Naive thymus-derived CD4-positive, alpha-beta T cell (primary cell): ENCODE measurements around the gene ETFB. TPM values are rescaled to one million over a fixed set of nuclear protein-coding genes. Genes with fewer than 3 reads are reported as not detected.

Experiments
- ATAC-seq: fragments of 150-1000 bp; cut with Tn5 transposase; 2 replicates; pipeline ENCODE4 v1.10.0; 2021; ENCODE audit warnings: mild to moderate bottlenecking, moderate library complexity
- CTCF ChIA-PET: fragments of 350-600 bp; sonication (Branson Sonifier 250); formaldehyde crosslinking; loops from one replicate; lab custom pipeline; 2021; ENCODE audit warnings: antibody characterized with exemption; lab: Charles Lee
- POLR2A ChIA-PET: fragments of 350-600 bp; sonication (Branson Sonifier 250); formaldehyde crosslinking; loops from one replicate; lab custom pipeline; 2021; ENCODE audit warnings: antibody characterized with exemption, inconsistent platforms; lab: Charles Lee
- DNase-seq, 9 donors: peaks; one replicate each; pipeline versions ENCODE4 v3.0.0 to v3.0.0-alpha.2; 2020 to 2022; ENCODE audit warnings: mixed read lengths in 1 of 9
- H3K27ac ChIP-seq: one replicate; pipeline ENCODE4 v1.7.0; 2013; ENCODE audit warnings: mild to moderate bottlenecking, low read depth, low read length, moderate library complexity
- H3K27me3 ChIP-seq, 2 donors: one replicate each; pipeline ENCODE4 v1.7.0; 2013; ENCODE audit warnings: low read length in 2 of 2, mild to moderate bottlenecking in 2 of 2, moderate library complexity in 2 of 2; ENCODE audit not compliant: control insufficient read depth in 2 of 2, insufficient read depth in 2 of 2
- H3K36me3 ChIP-seq, 3 experiments: 1 replicate in 2 of 3; 2 replicates in 1 of 3; pipeline ENCODE4 v1.7.0; 2013; ENCODE audit warnings: low read length in 3 of 3, mild to moderate bottlenecking in 3 of 3, moderate library complexity in 1 of 3; ENCODE audit not compliant: insufficient read depth in 3 of 3, control insufficient read depth in 2 of 3
- H3K4me1 ChIP-seq, 2 donors: one replicate each; pipeline ENCODE4 v1.7.0; 2013; ENCODE audit warnings: low read length in 2 of 2, mild to moderate bottlenecking in 2 of 2, moderate library complexity in 1 of 2; ENCODE audit not compliant: control insufficient read depth in 2 of 2, insufficient read depth in 2 of 2
- H3K4me3 ChIP-seq: 2 replicates; pipeline ENCODE4 v1.7.0; 2013; ENCODE audit warnings: mild to moderate bottlenecking, low read length
- H3K9me3 ChIP-seq, 3 experiments: 1 replicate in 2 of 3; 2 replicates in 1 of 3; pipeline ENCODE4 v1.7.0; 2013; ENCODE audit warnings: low read length in 3 of 3; ENCODE audit not compliant: control insufficient read depth in 2 of 3
- H3K27ac Mint-ChIP-seq, 9 donors: one replicate each; pipeline ENCODE4 v1.8.0; 2020 to 2022; ENCODE audit warnings: mixed read lengths in 9 of 9, mild to moderate bottlenecking in 8 of 9, moderate library complexity in 5 of 9, inconsistent platforms in 2 of 9
- H3K27me3 Mint-ChIP-seq, 5 donors: one replicate each; pipeline ENCODE4 v1.8.0; 2021 to 2022; ENCODE audit warnings: mixed read lengths in 5 of 5, mild to moderate bottlenecking in 1 of 5
- H3K36me3 Mint-ChIP-seq, 5 donors: one replicate each; pipeline ENCODE4 v1.8.0; 2020 to 2022; ENCODE audit warnings: mixed read lengths in 5 of 5, mild to moderate bottlenecking in 3 of 5, inconsistent platforms in 1 of 5
- H3K4me1 Mint-ChIP-seq, 7 donors: one replicate each; pipeline ENCODE4 v1.8.0; 2020 to 2022; ENCODE audit warnings: mixed read lengths in 7 of 7, mild to moderate bottlenecking in 3 of 7, inconsistent platforms in 1 of 7
- H3K4me3 Mint-ChIP-seq, 10 donors: one replicate each; pipeline ENCODE4 v1.8.0; 2020 to 2022; ENCODE audit warnings: mild to moderate bottlenecking in 10 of 10, mixed read lengths in 10 of 10, moderate library complexity in 6 of 10, inconsistent platforms in 2 of 10
- H3K9me3 Mint-ChIP-seq, 11 donors: one replicate each; pipeline ENCODE4 v1.8.0; 2020 to 2022; ENCODE audit warnings: mixed read lengths in 11 of 11, mild to moderate bottlenecking in 4 of 11, inconsistent platforms in 1 of 11, moderate library complexity in 1 of 11
- intact Hi-C, 2 donors: fragments of 100-400 bp; cut with micrococcal nuclease; formaldehyde crosslinking; loops; one replicate each; pipeline ENCODE4 v1.15.1; 2023
- polyA plus RNA-seq, 2 donors: library from polyadenylated mRNA; unstranded; fragments of 300-500 nt; fragmentation: Illumina TruSeq; gene quantifications; one replicate each; pipeline ENCODE4 v1.2.3, GENCODE V29; 2021
- total RNA-seq, 6 experiments: library from RNA in 5 of 6; stranded (reverse) in 5 of 6; gene quantifications; 1 replicate in 5 of 6; 2 replicates in 1 of 6; pipeline ENCODE4 v1.2.3 and lab custom pipeline; 2021 to 2026

The ETFB gene
- total and polyA plus RNA-seq, 7 experiments from 2014 or later, result 31.8 to 90.3 (median 51.0) TPM

- Mint-ChIP-seq H3K27me3 (peaks cover 6 to 59% (median 41%) of the 10 kb centered on the region in 5 donors), H3K27ac (no peak overlapping the region), H3K4me1 (peaks cover 0 to 2% (median 0%) of the 10 kb centered on the region in 7 donors), H3K9me3 (peaks cover 0 to 12% (median 7%) of the 10 kb centered on the region in 11 donors), H3K4me3 (no peak overlapping the region), H3K36me3 (peaks cover 0 to 9% (median 4%) of the 10 kb centered on the region in 5 donors)
- Histone ChIP-seq H3K9me3 (no peaks in the 10 kb centered on the region), H3K27me3 (no peaks in the 10 kb centered on the region), H3K4me1 (no peaks in the 10 kb centered on the region), H3K27ac (no peak overlapping the region), H3K36me3 (no peaks in the 10 kb centered on the region), H3K4me3 (no peak overlapping the region)
- intact Hi-C loops, result no loop called here
- ATAC-seq (no peak), DNase-seq (no peak)
- ChIA-PET POLR2A (no interaction called here), CTCF (no interaction called here)
Measured at GRCh38 chr19:51318687-51319648, 47.2 kb downstream of the ETFB start.

DNA sequence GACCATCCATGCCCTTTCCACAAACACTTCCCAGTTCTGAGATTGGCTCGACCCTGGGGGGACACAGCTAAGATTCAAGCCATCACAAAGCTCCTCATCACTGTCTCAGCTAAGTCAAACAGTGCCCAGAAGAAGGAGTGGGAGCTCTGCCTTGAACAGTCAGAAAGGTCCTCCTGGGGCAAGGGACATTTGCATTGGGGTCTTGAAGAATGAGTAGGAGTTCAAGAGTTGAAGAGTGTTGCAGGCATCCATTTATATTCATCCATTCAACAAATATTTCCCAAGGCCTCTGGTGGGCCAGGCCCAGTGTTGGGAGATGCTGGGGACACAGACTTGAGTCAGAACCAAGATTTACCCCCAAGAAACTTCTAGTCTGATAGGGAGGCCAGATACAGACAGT, 48.2 kb downstream of the ETFB start:
- ChIA-PET POLR2A (no interaction called here), CTCF (no interaction called here)
- Mint-ChIP-seq H3K4me1 (peaks cover 0 to 6% (median 6%) of the 10 kb centered on the region in 7 donors), H3K27me3 (peaks cover 12 to 59% (median 42%) of the 10 kb centered on the region in 5 donors), H3K9me3 (peaks cover 0 to 13% (median 8%) of the 10 kb centered on the region in 11 donors), H3K36me3 (peaks cover 0 to 9% (median 7%) of the 10 kb centered on the region in 5 donors), H3K4me3 (no peak overlapping the region), H3K27ac (no peak overlapping the region)
- Histone ChIP-seq H3K36me3 (no peaks in the 10 kb centered on the region), H3K4me3 (no peak overlapping the region), H3K27me3 (no peaks in the 10 kb centered on the region), H3K9me3 (no peaks in the 10 kb centered on the region), H3K27ac (no peak overlapping the region), H3K4me1 (no peaks in the 10 kb centered on the region)
- ATAC-seq (no peak), DNase-seq (no peak)
- intact Hi-C loops, result no loop called here

DNA sequence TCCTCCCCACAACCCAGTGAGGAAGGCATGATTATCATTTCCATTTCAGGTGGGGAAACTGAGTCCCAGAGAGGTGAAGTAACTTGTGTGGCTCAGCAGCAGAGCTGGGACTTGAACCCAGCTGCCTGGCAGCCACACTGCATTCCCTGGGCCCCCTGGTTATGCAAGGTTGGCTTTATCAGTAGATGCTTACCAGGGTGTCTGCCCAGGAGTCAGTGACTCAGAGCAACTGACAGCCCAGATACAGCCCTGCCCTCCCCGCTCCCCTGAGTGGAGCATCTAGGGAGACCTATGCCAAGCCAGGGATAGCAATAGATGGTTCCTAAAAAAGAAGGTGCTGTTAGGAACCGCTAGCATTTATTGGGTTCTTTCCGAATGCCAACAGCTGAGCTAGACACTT, 48.8 kb downstream of the ETFB start:
- Mint-ChIP-seq H3K4me3 (no peak overlapping the region), H3K27me3 (peaks cover 16 to 58% (median 39%) of the 10 kb centered on the region in 5 donors), H3K9me3 (peaks cover 0 to 12% (median 8%) of the 10 kb centered on the region in 11 donors), H3K36me3 (peaks cover 0 to 9% (median 7%) of the 10 kb centered on the region in 5 donors), H3K27ac (no peak overlapping the region), H3K4me1 (peaks cover 0 to 8% (median 6%) of the 10 kb centered on the region in 7 donors)
- H3K9me3 ChIP-seq, result no peaks in the 10 kb centered on the region
- no peak overlapping the region for H3K4me3 ChIP-seq
- no peaks in the 10 kb centered on the region for H3K36me3 ChIP-seq
- intact Hi-C loops, result no loop called here
- DNase-seq (no peak), ATAC-seq (no peak)
- H3K27me3 ChIP-seq, result no peaks in the 10 kb centered on the region
- H3K4me1 ChIP-seq, result no peaks in the 10 kb centered on the region
- POLR2A ChIA-PET, result no interaction called here
- CTCF ChIA-PET, result no interaction called here
- no peak overlapping the region for H3K27ac ChIP-seq

GRCh38 chr19:51316688-51317087, 49.5 kb downstream of the ETFB start:
- H3K27me3 Mint-ChIP-seq, result peaks cover 19 to 61% (median 37%) of the 10 kb centered on the region in 5 donors
- intact Hi-C loops, result no loop called here
- ATAC-seq (no peak), DNase-seq (no peak)
- Histone ChIP-seq H3K27me3 (no peaks in the 10 kb centered on the region), H3K4me3 (no peak overlapping the region), H3K4me1 (no peaks in the 10 kb centered on the region), H3K27ac (no peak overlapping the region), H3K36me3 (no peaks in the 10 kb centered on the region), H3K9me3 (no peaks in the 10 kb centered on the region)
- peaks cover 0 to 8% (median 6%) of the 10 kb centered on the region in 7 donors for H3K4me1 Mint-ChIP-seq
- H3K9me3 Mint-ChIP-seq, result peaks cover 0 to 12% (median 8%) of the 10 kb centered on the region in 11 donors
- peaks cover 0 to 9% (median 7%) of the 10 kb centered on the region in 5 donors for H3K36me3 Mint-ChIP-seq
- ChIA-PET POLR2A (no interaction called here), CTCF (no interaction called here)
- H3K4me3 Mint-ChIP-seq, result no peak overlapping the region
- H3K27ac Mint-ChIP-seq, result no peak overlapping the region

GRCh38 chr19:51311351-51312257, 54.6 kb downstream of the ETFB start, which contains the start of gene IGLON5:
IGLON5 (plus strand) TSS chr19:51311644; CDS start chr19:51311848, 204 bp downstream.
- peaks cover 0 to 16% (median 8%) of the 10 kb centered on the region in 7 donors for H3K4me1 Mint-ChIP-seq
- peaks cover 0 to 21% (median 14%) of the 10 kb centered on the region in 5 donors for H3K36me3 Mint-ChIP-seq
- ATAC-seq (no peak), DNase-seq (no peak)
- H3K27ac ChIP-seq, result no peak within 1 kb of the TSS
- peaks cover 0 to 7% of the 10 kb centered on the region in 2 donors for H3K27me3 ChIP-seq
- peaks cover 32 to 70% (median 68%) of the 10 kb centered on the region in 5 donors for H3K27me3 Mint-ChIP-seq
- no peaks in the 10 kb centered on the region for H3K36me3 ChIP-seq
- CTCF ChIA-PET, result no interaction called here
- POLR2A ChIA-PET, result no interaction called here
- intact Hi-C loops, result no loop called here
- H3K4me1 ChIP-seq, result no peaks in the 10 kb centered on the region
- H3K4me3 ChIP-seq, result no peak within 1 kb of the TSS
- peaks cover 2 to 36% (median 24%) of the 10 kb centered on the region in 11 donors for H3K9me3 Mint-ChIP-seq
- peaks cover 0 to 14% (median 0%) of the 10 kb centered on the region in 3 experiments for H3K9me3 ChIP-seq
- H3K4me3 Mint-ChIP-seq, result peak within 1 kb of the TSS in 1 of 10 donors; percentile 5
- H3K27ac Mint-ChIP-seq, result no peak within 1 kb of the TSS

- H3K27ac Mint-ChIP-seq, result no peak overlapping the region
- Histone ChIP-seq H3K36me3 (no peaks in the 10 kb centered on the region), H3K4me1 (no peaks in the 10 kb centered on the region), H3K9me3 (peaks cover 0 to 18% (median 0%) of the 10 kb centered on the region in 3 experiments), H3K4me3 (no peak overlapping the region), H3K27me3 (peaks cover 0 to 7% of the 10 kb centered on the region in 2 donors), H3K27ac (no peak overlapping the region)
- peaks cover 12 to 71% (median 56%) of the 10 kb centered on the region in 5 donors for H3K27me3 Mint-ChIP-seq
- no peak overlapping the region for H3K4me3 Mint-ChIP-seq
- no peak for DNase-seq
- intact Hi-C loops, result no loop called here
- CTCF ChIA-PET, result no interaction called here
- peaks cover 7 to 78% (median 26%) of the 10 kb centered on the region in 11 donors for H3K9me3 Mint-ChIP-seq
- H3K4me1 Mint-ChIP-seq, result peaks cover 0 to 9% (median 0%) of the 10 kb centered on the region in 7 donors
- POLR2A ChIA-PET, result no interaction called here
- no peak for ATAC-seq
- peaks cover 0 to 19% (median 7%) of the 10 kb centered on the region in 5 donors for H3K36me3 Mint-ChIP-seq
Measured at GRCh38 chr19:51305479-51305878, 60.7 kb downstream of the ETFB start.
